Measurements from ENCODE around the gene NAA10.

Gene NAA10

GRCh38 chrX:153909024-153909979 is 25.5 kb downstream of the NAA10 start:
- DNase-seq (ENCODE audit: low read depth) = peak; percentile 16

- DNase-seq (ENCODE audit: low read depth) = no peak
Observed at GRCh38 chrX:153908219-153908860, 26.5 kb downstream of the NAA10 start.

- DNase-seq (ENCODE audit: low read depth) = no peak
Observed at GRCh38 chrX:153907456-153907855, 27.4 kb downstream of the NAA10 start.

GRCh38 chrX:153906126-153906917 is 28.5 kb downstream of the NAA10 start:
- no peak for DNase-seq (ENCODE audit: low read depth)

GRCh38 chrX:153905481-153906095 is 29.2 kb downstream of the NAA10 start:
- DNase-seq (ENCODE audit: low read depth) = no peak

- no peak for DNase-seq (ENCODE audit: low read depth)
Observed at GRCh38 chrX:153903991-153904957, 30.6 kb downstream of the NAA10 start, which contains the start of gene AVPR2. AVPR2 (plus strand) TSS chrX:153904673; CDS start chrX:153905146, 473 bp downstream.

- DNase-seq (ENCODE audit: low read depth) = no peak
Observed at GRCh38 chrX:153903238-153903980, 31.4 kb downstream of the NAA10 start.

GRCh38 chrX:153902385-153902784 is 32.5 kb downstream of the NAA10 start:
- no peak for DNase-seq (ENCODE audit: low read depth)

- no peak for DNase-seq (ENCODE audit: low read depth)
Observed at GRCh38 chrX:153901753-153902140, 33.1 kb downstream of the NAA10 start.

- peak; percentile 95 for DNase-seq (ENCODE audit: low read depth)
Observed at GRCh38 chrX:153900831-153901752, 33.7 kb downstream of the NAA10 start.

- DNase-seq (ENCODE audit: low read depth) = no peak
Observed at GRCh38 chrX:153897899-153898298, 36.9 kb downstream of the NAA10 start.

GRCh38 chrX:153889123-153889522 is 45.7 kb downstream of the NAA10 start:
- DNase-seq (ENCODE audit: low read depth) = no peak

GRCh38 chrX:153888344-153888743 is 46.5 kb downstream of the NAA10 start:
- no peak for DNase-seq (ENCODE audit: low read depth)

- peak; percentile 12 for DNase-seq (ENCODE audit: low read depth)
Observed at GRCh38 chrX:153887385-153887784, 47.5 kb downstream of the NAA10 start.

- DNase-seq (ENCODE audit: low read depth) = peak; percentile 65
Observed at GRCh38 chrX:153886915-153887314, 47.9 kb downstream of the NAA10 start.

- DNase-seq (ENCODE audit: low read depth) = peak; percentile 28
Observed at GRCh38 chrX:153885968-153886903, 48.6 kb downstream of the NAA10 start, which contains the start of gene L1CAM. L1CAM (minus strand) TSS chrX:153886173; CDS start chrX:153875836, 10,337 bp downstream.

GRCh38 chrX:153885208-153885787 is 49.5 kb downstream of the NAA10 start:
- DNase-seq (ENCODE audit: low read depth) = no peak
